MCF 10A (cell line): ENCODE measurements around the gene C12orf75. TPM values are rescaled to one million over a fixed set of nuclear protein-coding genes. Genes with fewer than 3 reads are reported as not detected.

Experiments
- BruUV-seq: library from RNA; stranded (reverse); fragments of 400-500 nt; replicated peaks from 2 replicates; lab custom pipeline; 2021; lab: Mats Ljungman, UMichigan
- CTCF ChIA-PET: fragments of 300-600 bp; sonication (Branson Sonifier 250); formaldehyde crosslinking; extraction: SDS; loops from one replicate; lab custom pipeline; 2021; ENCODE audit warnings: antibody characterized with exemption, inconsistent platforms; lab: Yijun Ruan, JAX
- POLR2A ChIA-PET: fragments of 300-600, 350-650 bp; sonication (Branson Sonifier 250); formaldehyde crosslinking; extraction: SDS; loops from one replicate; lab custom pipeline; 2020; ENCODE audit warnings: antibody characterized with exemption, inconsistent platforms; lab: Yijun Ruan, JAX
- DNase-seq: peaks from one replicate; pipeline ENCODE4 v3.0.0-alpha.2; 2018; ENCODE audit not compliant: unreplicated experiment
- H3K27ac Mint-ChIP-seq: one replicate; pipeline ENCODE4 v1.8.0; 2022; ENCODE audit warnings: mild to moderate bottlenecking, low read depth, mixed read lengths; ENCODE audit not compliant: unreplicated experiment
- H3K27me3 Mint-ChIP-seq: one replicate; pipeline ENCODE4 v1.8.0; 2022; ENCODE audit warnings: mixed read lengths; ENCODE audit not compliant: insufficient read depth, unreplicated experiment
- H3K36me3 Mint-ChIP-seq: one replicate; pipeline ENCODE4 v1.8.0; 2022; ENCODE audit warnings: mild to moderate bottlenecking, moderate library complexity, mixed read lengths; ENCODE audit not compliant: insufficient read depth, unreplicated experiment
- H3K4me1 Mint-ChIP-seq: one replicate; pipeline ENCODE4 v1.8.0; 2022; ENCODE audit warnings: mixed read lengths; ENCODE audit not compliant: insufficient read depth, unreplicated experiment
- H3K4me3 Mint-ChIP-seq: one replicate; pipeline ENCODE4 v1.8.0; 2022; ENCODE audit warnings: mild to moderate bottlenecking, moderate library complexity, mixed read lengths; ENCODE audit not compliant: unreplicated experiment
- H3K9me3 Mint-ChIP-seq: one replicate; pipeline ENCODE4 v1.8.0; 2022; ENCODE audit warnings: mixed read lengths; ENCODE audit not compliant: unreplicated experiment
- intact Hi-C: fragments of 100-400 bp; cut with micrococcal nuclease; formaldehyde crosslinking; loops from 2 replicates; pipeline ENCODE4 v1.14.1; 2022
- total RNA-seq: library from RNA; stranded (reverse); gene quantifications from 2 replicates; pipeline ENCODE4 v1.2.3, GENCODE V29; 2022
- TF ChIP-seq, protein P1 (sequence below): fragments of 200-600 bp; IDR thresholded peaks from one replicate; pipeline ENCODE4 v1.8.0; 2022; ENCODE audit warnings: antibody characterized with exemption, mild to moderate bottlenecking; ENCODE audit not compliant: unreplicated experiment

C12orf75 gene
- total RNA-seq, 1 experiment from 2014 or later, result 53.6 TPM

- no peak overlapping the region for H3K4me3 Mint-ChIP-seq
- H3K36me3 Mint-ChIP-seq, result no peaks in the 10 kb centered on the region
- H3K27me3 Mint-ChIP-seq, result no peaks in the 10 kb centered on the region
- DNase-seq, result peak; percentile 41
- TF ChIP-seq, protein P1, sequence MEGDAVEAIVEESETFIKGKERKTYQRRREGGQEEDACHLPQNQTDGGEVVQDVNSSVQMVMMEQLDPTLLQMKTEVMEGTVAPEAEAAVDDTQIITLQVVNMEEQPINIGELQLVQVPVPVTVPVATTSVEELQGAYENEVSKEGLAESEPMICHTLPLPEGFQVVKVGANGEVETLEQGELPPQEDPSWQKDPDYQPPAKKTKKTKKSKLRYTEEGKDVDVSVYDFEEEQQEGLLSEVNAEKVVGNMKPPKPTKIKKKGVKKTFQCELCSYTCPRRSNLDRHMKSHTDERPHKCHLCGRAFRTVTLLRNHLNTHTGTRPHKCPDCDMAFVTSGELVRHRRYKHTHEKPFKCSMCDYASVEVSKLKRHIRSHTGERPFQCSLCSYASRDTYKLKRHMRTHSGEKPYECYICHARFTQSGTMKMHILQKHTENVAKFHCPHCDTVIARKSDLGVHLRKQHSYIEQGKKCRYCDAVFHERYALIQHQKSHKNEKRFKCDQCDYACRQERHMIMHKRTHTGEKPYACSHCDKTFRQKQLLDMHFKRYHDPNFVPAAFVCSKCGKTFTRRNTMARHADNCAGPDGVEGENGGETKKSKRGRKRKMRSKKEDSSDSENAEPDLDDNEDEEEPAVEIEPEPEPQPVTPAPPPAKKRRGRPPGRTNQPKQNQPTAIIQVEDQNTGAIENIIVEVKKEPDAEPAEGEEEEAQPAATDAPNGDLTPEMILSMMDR, result no peak
- peaks cover 10% of the 10 kb centered on the region for H3K4me1 Mint-ChIP-seq
- BruUV-seq, result no TSS peak
- H3K27ac Mint-ChIP-seq, result no peak overlapping the region
- POLR2A ChIA-PET, result interaction anchor here (1.4 kb wide), 1 partner anchor 729 kb away, joined by 3 read pairs; the partner anchor contains the start of gene NUAK1
- CTCF ChIA-PET, result interaction anchor here (0.6 to 4.5 kb wide), 4 partner anchors 10 to 814 kb away, joined by 3 to 26 read pairs (median 5); no protein-coding TSS in a partner anchor
- peaks cover 1% of the 10 kb centered on the region for H3K9me3 Mint-ChIP-seq
- intact Hi-C loops, result no loop called here
These were observed 79.4 kb downstream of the C12orf75 start for GRCh38 chr12:105409801-105410471.

DNA sequence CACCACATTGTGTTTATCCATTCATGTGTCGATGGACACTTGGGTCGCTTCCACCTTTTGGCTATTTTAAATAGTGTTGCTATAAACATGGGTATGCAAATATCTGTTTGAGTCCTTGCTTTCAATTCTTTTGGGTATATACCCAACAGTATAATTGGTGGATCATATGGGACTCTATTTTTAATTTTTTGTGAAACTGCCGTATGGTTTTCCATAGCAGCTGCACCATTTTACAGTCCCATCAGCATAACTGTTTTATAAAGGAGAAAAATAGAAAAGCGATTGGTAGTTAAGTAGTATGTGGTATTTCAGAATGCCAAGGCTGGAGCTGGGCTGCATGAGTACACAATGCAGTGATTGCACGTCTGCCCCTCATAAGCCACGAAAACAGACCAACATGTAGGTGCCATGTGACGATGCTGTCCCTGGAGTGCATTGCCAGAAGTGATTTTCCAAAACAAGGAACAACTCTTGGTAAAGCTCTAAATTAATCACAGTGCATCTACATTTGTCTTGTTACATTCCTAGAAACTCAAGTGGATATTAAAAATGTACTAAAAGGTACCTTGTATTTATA, 83.5 kb downstream of the C12orf75 start:
- Mint-ChIP-seq H3K27me3 (no peaks in the 10 kb centered on the region), H3K9me3 (no peaks in the 10 kb centered on the region), H3K4me1 (peaks cover 34% of the 10 kb centered on the region), H3K4me3 (no peak overlapping the region), H3K27ac (no peak overlapping the region), H3K36me3 (no peaks in the 10 kb centered on the region)
- no TSS peak for BruUV-seq
- intact Hi-C loops, result no loop called here
- DNase-seq, result no peak
- ChIA-PET CTCF (interaction anchor here (0.6 to 1.4 kb wide), 3 partner anchors 120 to 734 kb away, joined by 3 to 8 read pairs (median 5); no protein-coding TSS in a partner anchor), POLR2A (interaction anchor here (1.7 kb wide), 1 partner anchor 725 kb away, joined by 3 read pairs; the partner anchor contains the start of gene NUAK1)
- TF ChIP-seq, protein P1, result no peak

DNA sequence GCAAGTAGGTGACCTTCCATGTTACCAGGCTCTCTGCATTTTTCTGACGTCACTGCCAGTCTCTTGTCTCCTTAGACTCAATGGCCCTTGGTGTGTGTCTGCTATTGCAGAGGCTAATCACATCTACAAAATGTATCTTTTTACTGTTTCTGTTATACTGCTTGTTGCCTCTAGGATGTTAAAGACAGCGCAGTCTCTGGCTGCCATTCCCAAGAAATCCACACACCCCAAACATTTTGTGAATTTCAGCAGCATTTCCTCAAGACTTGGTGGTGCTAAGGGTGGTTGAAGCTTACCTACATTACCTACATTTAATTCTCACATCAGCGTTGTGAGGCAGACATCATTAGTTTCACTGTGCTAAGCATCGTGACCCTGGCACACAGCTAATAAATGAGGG, 87.2 kb downstream of the C12orf75 start:
- ChIA-PET POLR2A (interaction anchor here (4.2 kb wide), 1 partner anchor 718 kb away, joined by 43 read pairs; the partner anchor contains the start of gene NUAK1), CTCF (interaction anchor here (0.6 to 4.9 kb wide), 6 partner anchors 15 to 736 kb away, joined by 3 to 134 read pairs (median 4); no protein-coding TSS in a partner anchor)
- intact Hi-C loops, result no loop called here
- H3K27me3 Mint-ChIP-seq, result no peaks in the 10 kb centered on the region
- H3K27ac Mint-ChIP-seq, result peak overlapping the region; percentile 49
- no peak for DNase-seq
- H3K9me3 Mint-ChIP-seq, result no peaks in the 10 kb centered on the region
- BruUV-seq, result TSS peak; percentile 78
- TF ChIP-seq, protein P1, result no peak
- peaks cover 32% of the 10 kb centered on the region for H3K4me1 Mint-ChIP-seq
- no peak overlapping the region for H3K4me3 Mint-ChIP-seq
- no peaks in the 10 kb centered on the region for H3K36me3 Mint-ChIP-seq

GRCh38 chr12:105418229-105418628, 87.7 kb downstream of the C12orf75 start:
- Mint-ChIP-seq H3K27ac (peak overlapping the region; percentile 49), H3K9me3 (no peaks in the 10 kb centered on the region), H3K4me1 (peaks cover 34% of the 10 kb centered on the region), H3K36me3 (no peaks in the 10 kb centered on the region), H3K4me3 (no peak overlapping the region), H3K27me3 (no peaks in the 10 kb centered on the region)
- DNase-seq, result peak; percentile 43
- no TSS peak for BruUV-seq
- POLR2A ChIA-PET, result interaction anchor here (1.0 to 4.2 kb wide), 2 partner anchors 718 to 927 kb away, joined by 3 to 43 read pairs; partner anchors contain the start of gene NUAK1
- intact Hi-C loops, result no loop called here
- CTCF ChIA-PET, result interaction anchor here (0.6 to 4.9 kb wide), 9 partner anchors 8 to 736 kb away, joined by 3 to 134 read pairs (median 4); no protein-coding TSS in a partner anchor
- TF ChIP-seq, protein P1, result no peak
